Adipocyte (in vitro differentiated cells): ENCODE data around the gene TSPAN31.

Experiments
- DNase-seq: peaks from one replicate; pipeline ENCODE4 v3.0.0-alpha.2; 2015; ENCODE audit warnings: low read depth
- H3K27me3 ChIP-seq: replicated peaks from 2 replicates; pipeline ENCODE4 v1.7.0; 2013; ENCODE audit warnings: mild to moderate bottlenecking, low read length, moderate library complexity; ENCODE audit not compliant: control insufficient read depth, insufficient read depth
- H3K36me3 ChIP-seq: 2 replicates; pipeline ENCODE4 v1.7.0; 2013; ENCODE audit warnings: low read length, mild to moderate bottlenecking, moderate library complexity; ENCODE audit not compliant: control insufficient read depth, insufficient read depth, severe bottlenecking
- H3K4me1 ChIP-seq: 2 replicates; pipeline ENCODE4 v1.7.0; 2013; ENCODE audit warnings: mild to moderate bottlenecking, low read length, moderate library complexity; ENCODE audit not compliant: control insufficient read depth, insufficient read depth
- H3K4me3 ChIP-seq: 2 replicates; pipeline ENCODE4 v1.7.0; 2013; ENCODE audit warnings: mild to moderate bottlenecking, low read length, moderate library complexity
- H3K9ac ChIP-seq: 2 replicates; pipeline ENCODE4 v1.7.0; 2013; ENCODE audit warnings: mild to moderate bottlenecking, low read length, moderate library complexity
- H3K9me3 ChIP-seq: 2 replicates; pipeline ENCODE4 v1.7.0; 2013; ENCODE audit warnings: mild to moderate bottlenecking, low read length, moderate library complexity; ENCODE audit not compliant: control insufficient read depth

The TSPAN31 gene

GRCh38 chr12:57775563-57776246 is 30.9 kb downstream of the TSPAN31 start:
- no peak overlapping the region for H3K4me3 ChIP-seq
- peaks cover 19% of the 10 kb centered on the region for H3K4me1 ChIP-seq
- H3K27me3 ChIP-seq = no peaks in the 10 kb centered on the region
- H3K36me3 ChIP-seq = peaks cover 12% of the 10 kb centered on the region
- H3K9me3 ChIP-seq = no peaks in the 10 kb centered on the region
- DNase-seq = no peak
- no peak overlapping the region for H3K9ac ChIP-seq

DNA sequence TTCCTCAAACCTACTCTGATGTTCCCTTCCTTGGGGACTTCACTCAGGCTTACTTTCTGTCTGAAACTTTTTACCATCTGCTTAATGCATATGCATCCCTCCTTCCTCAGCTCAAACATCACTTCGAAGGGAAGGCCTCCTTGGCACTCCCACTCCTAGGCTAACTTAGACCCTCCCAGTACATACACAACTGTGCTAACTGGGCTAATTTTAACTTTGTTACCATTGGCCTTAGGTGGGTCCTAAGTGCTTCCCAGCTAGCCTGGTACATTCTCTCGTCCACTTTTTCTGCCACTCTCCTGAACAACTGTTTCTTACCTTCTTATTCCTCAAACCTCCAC is 31.4 kb downstream of the TSPAN31 start:
- Histone ChIP-seq H3K4me1 (peaks cover 14% of the 10 kb centered on the region), H3K4me3 (no peak overlapping the region), H3K9ac (no peak overlapping the region), H3K9me3 (no peaks in the 10 kb centered on the region), H3K27me3 (no peaks in the 10 kb centered on the region), H3K36me3 (peaks cover 11% of the 10 kb centered on the region)
- no peak for DNase-seq

GRCh38 chr12:57777367-57777766 is 32.5 kb downstream of the TSPAN31 start:
- no peaks in the 10 kb centered on the region for H3K27me3 ChIP-seq
- no peak for DNase-seq
- no peak overlapping the region for H3K4me3 ChIP-seq
- H3K9me3 ChIP-seq = no peaks in the 10 kb centered on the region
- peaks cover 10% of the 10 kb centered on the region for H3K4me1 ChIP-seq
- H3K9ac ChIP-seq = no peak overlapping the region
- peaks cover 11% of the 10 kb centered on the region for H3K36me3 ChIP-seq

DNA sequence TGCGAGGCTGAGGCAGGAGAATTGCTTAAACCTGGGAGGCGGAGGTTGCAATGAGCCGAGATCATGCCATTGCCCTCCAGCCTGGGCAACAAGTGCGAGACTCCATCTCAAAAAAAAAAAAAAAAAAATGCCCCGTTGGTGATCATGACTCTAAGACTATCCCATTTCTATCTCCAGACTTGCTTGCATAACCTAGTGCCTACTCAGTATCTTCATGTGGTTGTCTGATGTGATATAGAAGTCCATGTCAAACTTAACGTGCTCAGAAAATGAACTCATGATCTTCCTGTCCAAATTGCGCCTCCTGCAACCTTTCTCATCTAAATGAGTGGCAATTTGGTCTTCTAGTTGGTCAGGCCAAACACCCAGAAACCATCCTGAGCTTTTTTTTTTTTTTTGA is 33.1 kb downstream of the TSPAN31 start:
- DNase-seq = no peak
- Histone ChIP-seq H3K4me1 (peaks cover 10% of the 10 kb centered on the region), H3K9ac (no peak overlapping the region), H3K9me3 (no peaks in the 10 kb centered on the region), H3K4me3 (no peak overlapping the region), H3K27me3 (no peaks in the 10 kb centered on the region), H3K36me3 (peaks cover 11% of the 10 kb centered on the region)

GRCh38 chr12:57779736-57780135 is 34.9 kb downstream of the TSPAN31 start:
- Histone ChIP-seq H3K9me3 (no peaks in the 10 kb centered on the region), H3K36me3 (peaks cover 16% of the 10 kb centered on the region), H3K4me1 (peaks cover 9% of the 10 kb centered on the region), H3K9ac (no peak overlapping the region), H3K4me3 (no peak overlapping the region), H3K27me3 (no peaks in the 10 kb centered on the region)
- no peak for DNase-seq

GRCh38 chr12:57780284-57780897 is 35.6 kb downstream of the TSPAN31 start:
- Histone ChIP-seq H3K27me3 (no peaks in the 10 kb centered on the region), H3K9me3 (no peaks in the 10 kb centered on the region), H3K4me3 (no peak overlapping the region), H3K9ac (no peak overlapping the region), H3K4me1 (peaks cover 9% of the 10 kb centered on the region), H3K36me3 (peaks cover 19% of the 10 kb centered on the region)
- DNase-seq = no peak

- DNase-seq = no peak
- Histone ChIP-seq H3K9me3 (no peaks in the 10 kb centered on the region), H3K4me1 (peaks cover 9% of the 10 kb centered on the region)
Measured at GRCh38 chr12:57781244-57781643, 36.4 kb downstream of the TSPAN31 start.

DNA sequence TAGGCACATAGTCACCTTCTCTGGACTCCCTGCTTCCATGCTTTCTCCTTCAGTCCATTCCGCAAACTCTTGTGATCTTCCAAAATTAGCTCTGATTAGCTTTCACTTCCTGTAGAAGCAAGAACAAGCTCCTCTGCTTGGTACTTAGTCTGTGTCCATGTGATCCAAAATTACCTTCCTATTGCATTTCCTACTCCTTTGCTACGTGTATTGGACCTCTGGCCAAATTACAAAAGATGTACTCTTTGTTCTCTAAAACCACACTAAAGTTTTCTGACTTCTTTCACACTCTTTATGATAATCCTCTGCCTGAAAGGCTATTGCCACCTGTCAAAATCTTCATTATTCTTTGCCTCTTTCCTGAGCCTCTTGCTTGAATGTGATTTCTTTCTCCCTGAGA is 37.0 kb downstream of the TSPAN31 start:
- peaks cover 9% of the 10 kb centered on the region for H3K4me1 ChIP-seq
- H3K4me3 ChIP-seq = no peak overlapping the region
- H3K9me3 ChIP-seq = no peaks in the 10 kb centered on the region
- H3K9ac ChIP-seq = no peak overlapping the region
- DNase-seq = no peak
- no peaks in the 10 kb centered on the region for H3K27me3 ChIP-seq
- peaks cover 24% of the 10 kb centered on the region for H3K36me3 ChIP-seq

More at GRCh38 chr12:57781244-57781643, 36.4 kb downstream of the TSPAN31 start:
- Histone ChIP-seq H3K27me3 (no peaks in the 10 kb centered on the region), H3K36me3 (peaks cover 19% of the 10 kb centered on the region), H3K4me3 (no peak overlapping the region), H3K9ac (no peak overlapping the region)

- Histone ChIP-seq H3K4me1 (peaks cover 9% of the 10 kb centered on the region), H3K9ac (peak overlapping the region; percentile 97), H3K27me3 (no peaks in the 10 kb centered on the region), H3K4me3 (peak overlapping the region; percentile 99), H3K36me3 (peaks cover 29% of the 10 kb centered on the region), H3K9me3 (no peaks in the 10 kb centered on the region)
- no peak for DNase-seq
Measured at GRCh38 chr12:57782243-57782607, 37.4 kb downstream of the TSPAN31 start.

- Histone ChIP-seq H3K9me3 (no peaks in the 10 kb centered on the region), H3K4me1 (peaks cover 9% of the 10 kb centered on the region), H3K36me3 (peaks cover 33% of the 10 kb centered on the region)
Measured at GRCh38 chr12:57782608-57783465, 38.0 kb downstream of the TSPAN31 start, which contains the start of gene TSFM. TSS of gene TSFM (plus strand) at chr12:57782787. CDS start at chr12:57782802, 15 bp downstream.

GRCh38 chr12:57783466-57783801 is 38.6 kb downstream of the TSPAN31 start:
- Histone ChIP-seq H3K36me3 (peaks cover 34% of the 10 kb centered on the region), H3K4me1 (peaks cover 9% of the 10 kb centered on the region), H3K27me3 (no peaks in the 10 kb centered on the region), H3K9me3 (no peaks in the 10 kb centered on the region), H3K4me3 (peak overlapping the region; percentile 99), H3K9ac (peak overlapping the region; percentile 97)
- no peak for DNase-seq

More at GRCh38 chr12:57782608-57783465, 38.0 kb downstream of the TSPAN31 start, which contains the start of gene TSFM:
- H3K9ac ChIP-seq = peak within 1 kb of the TSS; percentile 97
- H3K27me3 ChIP-seq = no peaks in the 10 kb centered on the region
- H3K4me3 ChIP-seq = peak within 1 kb of the TSS; percentile 99
- peak; percentile 99 for DNase-seq
